ENCODE data around the gene COL20A1.

COL20A1 gene

DNA sequence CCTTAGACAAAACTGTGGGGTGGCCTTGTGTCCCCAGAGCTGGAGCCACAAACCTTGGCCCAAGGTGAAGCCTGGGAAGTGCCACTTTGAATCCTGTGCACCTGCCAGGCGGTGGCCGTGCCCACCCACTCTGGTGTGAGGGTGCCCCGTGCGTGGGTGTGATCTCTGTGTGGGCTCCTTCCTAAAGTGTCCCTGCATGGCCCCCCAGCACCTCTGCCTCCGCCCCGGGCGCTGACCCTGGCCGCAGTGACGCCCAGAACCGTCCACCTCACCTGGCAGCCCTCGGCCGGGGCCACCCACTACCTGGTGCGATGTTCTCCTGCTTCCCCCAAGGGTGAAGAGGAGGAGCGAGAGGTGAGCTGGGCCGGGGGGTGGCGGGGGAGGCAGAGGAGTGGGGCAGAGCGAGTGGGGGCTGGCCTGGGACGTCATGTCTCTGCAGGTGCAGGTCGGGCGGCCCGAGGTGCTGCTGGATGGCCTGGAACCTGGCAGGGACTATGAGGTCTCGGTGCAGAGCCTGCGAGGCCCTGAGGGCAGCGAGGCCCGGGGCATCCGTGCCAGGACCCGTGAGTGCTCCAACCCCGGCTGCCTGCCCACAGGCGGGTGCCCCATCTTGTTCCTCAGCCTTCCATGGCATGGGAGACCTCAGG is 18.3 kb downstream of the COL20A1 start:
- in situ Hi-C loops (cut with HindIII; ENCODE audit: low sequenced_read_pairs), result no loop called here
- no peak for DNase-seq (ENCODE audit: low read depth, low spot score)
- TF ChIP-seq CTCF (IDR thresholded peaks at IDR 0.05; ENCODE audit: low read depth, low read length), result no peak
- H3K4me3 ChIP-seq (ENCODE audit: low read depth, low read length), result no peak overlapping the region

- in situ Hi-C loops (cut with HindIII; ENCODE audit: low sequenced_read_pairs), result no loop called here
- no peak overlapping the region for H3K4me3 ChIP-seq (ENCODE audit: low read depth, low read length)
- no peak for DNase-seq (ENCODE audit: low read depth, low spot score)
- no peak for TF ChIP-seq CTCF (IDR thresholded peaks at IDR 0.05; ENCODE audit: low read depth, low read length)
Observed at GRCh38 chr20:63311833-63312243, 18.9 kb downstream of the COL20A1 start.

DNA sequence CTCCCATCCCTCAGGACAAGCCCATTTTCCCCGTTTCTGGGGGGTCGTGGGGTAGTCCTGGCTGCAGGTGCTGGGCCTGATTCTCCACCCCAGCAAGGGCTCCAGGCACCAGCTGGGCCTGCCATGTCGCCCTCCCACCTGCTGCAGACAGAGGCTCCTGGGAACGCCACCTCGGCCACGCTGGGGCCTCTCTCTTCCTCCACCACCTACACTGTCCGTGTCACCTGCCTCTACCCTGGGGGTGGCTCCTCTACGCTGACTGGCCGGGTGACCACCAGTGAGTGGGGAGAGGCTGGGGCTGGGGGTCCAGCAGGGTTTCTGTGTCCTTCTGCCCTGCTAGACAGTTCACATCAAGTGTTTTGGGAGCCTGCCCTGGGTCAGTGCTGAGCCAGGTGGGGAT is 19.3 kb downstream of the COL20A1 start:
- TF ChIP-seq CTCF (IDR thresholded peaks at IDR 0.05; ENCODE audit: low read depth, low read length), result no peak
- in situ Hi-C loops (cut with HindIII; ENCODE audit: low sequenced_read_pairs), result no loop called here
- H3K4me3 ChIP-seq (ENCODE audit: low read depth, low read length), result no peak overlapping the region
- DNase-seq (ENCODE audit: low read depth, low spot score), result no peak

DNA sequence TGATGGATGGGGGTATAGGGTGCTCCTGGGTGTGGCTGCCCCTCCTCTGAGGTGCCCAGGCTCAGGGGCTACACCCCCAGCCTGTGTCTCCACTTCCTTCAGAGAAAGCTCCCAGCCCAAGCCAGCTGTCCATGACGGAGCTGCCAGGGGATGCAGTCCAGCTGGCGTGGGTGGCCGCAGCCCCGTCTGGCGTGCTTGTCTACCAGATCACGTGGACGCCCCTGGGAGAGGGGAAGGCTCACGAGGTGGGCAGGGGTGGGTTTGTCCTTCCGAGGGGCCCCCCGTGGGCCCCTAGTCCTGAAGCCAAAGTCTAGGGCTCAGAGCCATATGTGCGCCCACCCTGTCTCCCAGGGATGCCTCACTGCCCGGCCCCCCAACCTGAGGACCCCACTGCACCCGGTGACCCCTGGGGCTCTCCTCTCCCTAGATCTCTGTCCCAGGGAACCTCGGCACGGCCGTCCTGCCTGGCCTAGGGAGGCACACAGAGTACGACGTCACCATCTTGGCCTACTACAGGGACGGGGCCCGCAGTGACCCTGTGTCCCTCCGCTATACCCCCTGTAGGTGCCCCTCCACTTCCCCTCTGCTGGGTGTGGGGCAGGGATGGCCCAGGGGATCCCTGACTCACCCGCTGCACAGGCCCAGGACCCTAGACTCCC is 19.8 kb downstream of the COL20A1 start:
- no peak for TF ChIP-seq CTCF (IDR thresholded peaks at IDR 0.05; ENCODE audit: low read depth, low read length)
- no peak overlapping the region for H3K4me3 ChIP-seq (ENCODE audit: low read depth, low read length)
- DNase-seq (ENCODE audit: low read depth, low spot score), result no peak
- in situ Hi-C loops (cut with HindIII; ENCODE audit: low sequenced_read_pairs), result no loop called here

DNA sequence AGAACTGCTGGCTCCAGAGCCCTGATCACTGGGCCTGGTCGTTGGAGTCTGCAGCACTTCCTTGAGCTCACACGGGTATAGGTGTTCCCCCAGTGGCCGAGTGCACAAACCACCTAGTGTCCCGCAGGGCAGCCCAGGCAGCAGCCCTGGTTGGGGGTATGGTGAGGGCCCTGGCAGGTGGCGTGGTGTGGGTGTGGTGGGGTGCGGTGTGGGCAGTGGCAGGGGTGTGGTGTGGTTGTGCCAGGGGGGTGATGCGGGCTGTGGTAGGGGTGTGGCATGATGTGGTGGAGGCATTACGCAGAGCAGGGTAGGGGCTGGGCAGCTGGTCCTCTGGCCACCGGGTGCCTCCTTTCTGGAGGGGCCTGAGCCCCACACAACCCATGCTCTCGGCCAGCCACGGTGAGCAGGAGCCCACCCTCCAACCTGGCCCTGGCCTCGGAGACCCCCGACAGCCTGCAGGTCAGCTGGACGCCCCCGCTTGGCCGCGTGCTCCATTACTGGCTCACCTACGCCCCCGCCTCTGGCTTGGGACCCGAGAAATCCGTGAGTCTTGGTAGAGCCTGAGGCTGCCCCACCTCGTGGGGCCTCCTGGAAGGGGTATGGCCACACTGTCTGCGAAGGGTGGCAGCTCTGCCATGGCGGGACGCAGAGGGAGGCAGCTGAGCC is 20.5 kb downstream of the COL20A1 start:
- no peak overlapping the region for H3K4me3 ChIP-seq (ENCODE audit: low read depth, low read length)
- no peak for TF ChIP-seq CTCF (IDR thresholded peaks at IDR 0.05; ENCODE audit: low read depth, low read length)
- in situ Hi-C loops (cut with HindIII; ENCODE audit: low sequenced_read_pairs), result no loop called here
- no peak for DNase-seq (ENCODE audit: low read depth, low spot score)

DNA sequence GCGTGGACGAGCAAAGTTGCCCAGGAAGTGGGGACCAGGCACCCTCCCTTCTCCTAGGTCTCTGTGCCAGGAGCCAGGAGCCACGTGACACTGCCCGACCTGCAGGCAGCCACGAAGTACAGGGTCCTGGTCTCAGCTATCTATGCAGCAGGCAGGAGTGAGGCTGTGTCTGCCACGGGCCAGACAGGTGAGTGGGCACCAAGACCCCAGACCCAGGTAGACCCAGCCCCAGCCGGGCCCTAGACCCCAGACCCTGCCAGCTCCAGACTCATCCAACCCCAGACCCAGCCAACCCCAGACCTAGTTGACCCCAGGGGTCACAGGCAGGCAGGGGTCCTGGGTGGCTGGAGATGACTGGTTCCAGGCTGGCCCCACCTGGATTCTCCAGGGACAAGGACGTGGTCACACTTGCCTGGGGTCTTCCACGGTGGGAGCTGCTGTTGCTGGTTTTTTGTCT is 21.1 kb downstream of the COL20A1 start:
- no peak overlapping the region for H3K4me3 ChIP-seq (ENCODE audit: low read depth, low read length)
- no peak for DNase-seq (ENCODE audit: low read depth, low spot score)
- in situ Hi-C loops (cut with HindIII; ENCODE audit: low sequenced_read_pairs), result no loop called here
- TF ChIP-seq CTCF (IDR thresholded peaks at IDR 0.05; ENCODE audit: low read depth, low read length), result no peak

Measured in astrocyte of the spinal cord (primary cell).